OCI-LY3 (cell line): ENCODE results near the gene NKRF.

Experiments used
- EZH2phosphoT487 ChIP-seq: fragments of 200-600 bp; shearing (Covaris generic); IDR thresholded peaks from 2 replicates; pipeline ENCODE4 v1.6.1; 2018; ENCODE audit warnings: antibody characterized with exemption, mixed run types, low read depth
- TF ChIP-seq, protein P1 (sequence below): fragments of 200-600, 300-600 bp; sonication (generic); IDR thresholded peaks from 2 replicates; pipeline ENCODE4 v1.5.1; 2014; ENCODE audit warnings: antibody characterized with exemption, low read length, low read depth

- TF ChIP-seq, protein P1, sequence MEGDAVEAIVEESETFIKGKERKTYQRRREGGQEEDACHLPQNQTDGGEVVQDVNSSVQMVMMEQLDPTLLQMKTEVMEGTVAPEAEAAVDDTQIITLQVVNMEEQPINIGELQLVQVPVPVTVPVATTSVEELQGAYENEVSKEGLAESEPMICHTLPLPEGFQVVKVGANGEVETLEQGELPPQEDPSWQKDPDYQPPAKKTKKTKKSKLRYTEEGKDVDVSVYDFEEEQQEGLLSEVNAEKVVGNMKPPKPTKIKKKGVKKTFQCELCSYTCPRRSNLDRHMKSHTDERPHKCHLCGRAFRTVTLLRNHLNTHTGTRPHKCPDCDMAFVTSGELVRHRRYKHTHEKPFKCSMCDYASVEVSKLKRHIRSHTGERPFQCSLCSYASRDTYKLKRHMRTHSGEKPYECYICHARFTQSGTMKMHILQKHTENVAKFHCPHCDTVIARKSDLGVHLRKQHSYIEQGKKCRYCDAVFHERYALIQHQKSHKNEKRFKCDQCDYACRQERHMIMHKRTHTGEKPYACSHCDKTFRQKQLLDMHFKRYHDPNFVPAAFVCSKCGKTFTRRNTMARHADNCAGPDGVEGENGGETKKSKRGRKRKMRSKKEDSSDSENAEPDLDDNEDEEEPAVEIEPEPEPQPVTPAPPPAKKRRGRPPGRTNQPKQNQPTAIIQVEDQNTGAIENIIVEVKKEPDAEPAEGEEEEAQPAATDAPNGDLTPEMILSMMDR = no peak
- no peak for TF ChIP-seq EZH2phosphoT487
Observed at GRCh38 chrX:119643696-119644095, 37.5 kb upstream of the NKRF start.
